Umbilical cord (tissue), 2 donors: ENCODE data around the gene PDK3. TPM values are rescaled to one million over a fixed set of nuclear protein-coding genes. Genes with fewer than 3 reads are reported as not detected.

Source experiments
- DNase-seq: peaks from one replicate; pipeline ENCODE4 v3.0.0-alpha.2; 2015; ENCODE audit warnings: low spot score
- total RNA-seq: library from RNA; depleted of rRNA; stranded (reverse); fragments of >200 nt; gene quantifications from one replicate; pipeline ENCODE4 v1.2.3, GENCODE V29; 2014; ENCODE audit warnings: low replicate concordance; ENCODE audit not compliant: insufficient read depth

PDK3 gene
- 16.1 TPM for total RNA-seq

GRCh38 chrX:24464836-24465531 lies at the start of gene PDK3:
TSS of gene PDK3 (plus strand) at chrX:24465286. CDS start at chrX:24465456, 170 bp downstream.
- DNase-seq: peak; percentile 89

- DNase-seq: no peak
Measured at GRCh38 chrX:24415921-24416320, 49.2 kb upstream of the PDK3 start.

GRCh38 chrX:24423960-24424359 lies 41.1 kb upstream of the PDK3 start:
- peak; percentile 40 for DNase-seq

- peak; percentile 54 for DNase-seq
Measured at GRCh38 chrX:24424948-24425347, 40.1 kb upstream of the PDK3 start.

GRCh38 chrX:24425806-24426205 lies 39.3 kb upstream of the PDK3 start:
- DNase-seq: no peak

GRCh38 chrX:24426340-24426913 lies 38.7 kb upstream of the PDK3 start:
- peak; percentile 19 for DNase-seq

- DNase-seq: no peak
Measured at GRCh38 chrX:24426921-24427746, 38.0 kb upstream of the PDK3 start.

- DNase-seq: peak; percentile 10
Measured at GRCh38 chrX:24427747-24428019, 37.4 kb upstream of the PDK3 start.

- DNase-seq: no peak
Measured at GRCh38 chrX:24428516-24428915, 36.6 kb upstream of the PDK3 start.

- no peak for DNase-seq
Measured at GRCh38 chrX:24435060-24435459, 30.0 kb upstream of the PDK3 start.

GRCh38 chrX:24443918-24444317 lies 21.2 kb upstream of the PDK3 start:
- DNase-seq: no peak

GRCh38 chrX:24444645-24445044 lies 20.4 kb upstream of the PDK3 start:
- no peak for DNase-seq

- DNase-seq: peak; percentile 11
Measured at GRCh38 chrX:24448762-24449250, 16.3 kb upstream of the PDK3 start.

GRCh38 chrX:24463077-24463476 lies 2.0 kb upstream of the PDK3 start:
- no peak for DNase-seq

- no peak for DNase-seq
Measured at GRCh38 chrX:24464498-24464835, 619 bp upstream of the PDK3 start.

- DNase-seq: no peak
Measured at GRCh38 chrX:24465532-24465865, 413 bp downstream of the PDK3 start.

- DNase-seq: no peak
Measured at GRCh38 chrX:24466025-24466424, 939 bp downstream of the PDK3 start.

- DNase-seq: no peak
Measured at GRCh38 chrX:24468245-24468644, 3.2 kb downstream of the PDK3 start.

GRCh38 chrX:24471808-24472207 lies 6.7 kb downstream of the PDK3 start:
- DNase-seq: no peak

GRCh38 chrX:24475480-24475879 lies 10.4 kb downstream of the PDK3 start:
- DNase-seq: no peak

GRCh38 chrX:24478509-24478908 lies 13.4 kb downstream of the PDK3 start:
- no peak for DNase-seq

GRCh38 chrX:24479924-24480323 lies 14.8 kb downstream of the PDK3 start:
- DNase-seq: peak; percentile 14

GRCh38 chrX:24480400-24480865 lies 15.3 kb downstream of the PDK3 start:
- DNase-seq: no peak
